Ovary (tissue), 9 donors: ENCODE results near the gene LDLRAD4. TPM values are rescaled to one million over a fixed set of nuclear protein-coding genes. Genes with fewer than 3 reads are reported as not detected.

Source experiments
- DNase-seq, 5 donors: peaks; one replicate each; pipeline ENCODE4 v3.0.0-alpha.2; 2019 to 2020
- H3K27ac ChIP-seq, 2 donors: fragments of 200-600 bp; one replicate each; pipeline versions ENCODE4 v1.5.1 to v1.8.0; 2019 to 2022
- H3K27me3 ChIP-seq: fragments of 200-600 bp; one replicate; pipeline ENCODE4 v1.8.0; 2022
- H3K36me3 ChIP-seq: fragments of 200-600 bp; sonication (generic); one replicate; pipeline ENCODE4 v1.5.1; 2019
- H3K4me1 ChIP-seq: one replicate; pipeline ENCODE4 v1.8.1; 2013; ENCODE audit warnings: mild to moderate bottlenecking, moderate library complexity; ENCODE audit not compliant: insufficient read depth
- H3K4me3 ChIP-seq: fragments of 200-600 bp; sonication (generic); one replicate; pipeline ENCODE4 v1.5.1; 2017
- H3K9me3 ChIP-seq, 2 donors: fragments of 200-600 bp in 1 of 2; sonication (generic) in 1 of 2; one replicate each; pipeline versions ENCODE4 v1.5.1 to v1.8.1; 2013 to 2019; ENCODE audit warnings: mild to moderate bottlenecking in 1 of 2, moderate library complexity in 1 of 2
- EP300 ChIP-seq: sonication (generic); formaldehyde crosslinking; IDR thresholded peaks from one replicate; pipeline ENCODE4 v1.6.1; 2017; ENCODE audit warnings: antibody characterized with exemption
- POLR2A ChIP-seq: fragments of 450-650 bp; IDR thresholded peaks from one replicate; pipeline ENCODE4 v1.6.1; 2017; ENCODE audit warnings: antibody characterized with exemption, mild to moderate bottlenecking, moderate library complexity
- WGBS, 3 donors: extraction: QIAGEN DNeasy Blood & Tissue Kit in 1 of 3; methylation state at CpG; one replicate each; pipeline versions ENCODE4 v1.1.5 to v1.1.7; 2013 to 2017; 5-methylcytosine and 5-hydroxymethylcytosine counted together
- intact Hi-C, 4 donors: fragments of 100-400 bp; cut with DNase I; formaldehyde crosslinking; loops; one replicate each; pipeline versions ENCODE4 v1.11.0 to v1.15.1; 2022 to 2023
- polyA plus RNA-seq, 2 donors: library from polyadenylated mRNA; stranded (reverse); fragments of 200-250 nt in 1 of 2; fragments of 350-450 nt in 1 of 2; fragmentation: Illumina TruSeq in 1 of 2; extraction: RNeasy Lipid Tissue Mini Kit (QIAGEN cat#74804) in 1 of 2; gene quantifications; one replicate each; pipeline ENCODE4 v1.2.3, GENCODE V29; 2013 to 2014
- total RNA-seq, 7 donors: library from RNA; depleted of rRNA in 2 of 7; stranded (reverse); fragments of >200 nt in 2 of 7; fragmentation: NEBNext Ultra II Directional in 3 of 7; extraction: Animal tissue kit (Norgen Biotek cat#: 25700) in 3 of 7; gene quantifications; one replicate each; pipeline versions ENCODE4 v1.1.0 to v1.2.4, GENCODE V29; 2016 to 2023
- TF ChIP-seq, protein P1 (sequence below), 3 donors: fragments of 450-650 bp in 2 of 3; fragments of 200-600 bp in 1 of 3; IDR thresholded peaks; one replicate each; pipeline versions ENCODE4 v1.5.1 to v1.8.0; 2016 to 2022; ENCODE audit warnings: antibody characterized with exemption in 3 of 3, mild to moderate bottlenecking in 1 of 3
- donor health status: DM: no; HTN: no; CAD: no; lungs with moderate emphysema.
- donor health status: DM: no; HTN: no; CAD: no.
- donor health status: Bipolar disorder and iron deficiency.
- donor health status: DM: yes; HTN: yes; CAD: no.
- donor health status: DM: no; HTN: no; CAD: no.
- donor health status: DM: yes; HTN: yes; CAD: no.

LDLRAD4 gene
- total and polyA plus RNA-seq, 9 donors, result 2.3 to 31.6 (median 8.3) TPM

DNA sequence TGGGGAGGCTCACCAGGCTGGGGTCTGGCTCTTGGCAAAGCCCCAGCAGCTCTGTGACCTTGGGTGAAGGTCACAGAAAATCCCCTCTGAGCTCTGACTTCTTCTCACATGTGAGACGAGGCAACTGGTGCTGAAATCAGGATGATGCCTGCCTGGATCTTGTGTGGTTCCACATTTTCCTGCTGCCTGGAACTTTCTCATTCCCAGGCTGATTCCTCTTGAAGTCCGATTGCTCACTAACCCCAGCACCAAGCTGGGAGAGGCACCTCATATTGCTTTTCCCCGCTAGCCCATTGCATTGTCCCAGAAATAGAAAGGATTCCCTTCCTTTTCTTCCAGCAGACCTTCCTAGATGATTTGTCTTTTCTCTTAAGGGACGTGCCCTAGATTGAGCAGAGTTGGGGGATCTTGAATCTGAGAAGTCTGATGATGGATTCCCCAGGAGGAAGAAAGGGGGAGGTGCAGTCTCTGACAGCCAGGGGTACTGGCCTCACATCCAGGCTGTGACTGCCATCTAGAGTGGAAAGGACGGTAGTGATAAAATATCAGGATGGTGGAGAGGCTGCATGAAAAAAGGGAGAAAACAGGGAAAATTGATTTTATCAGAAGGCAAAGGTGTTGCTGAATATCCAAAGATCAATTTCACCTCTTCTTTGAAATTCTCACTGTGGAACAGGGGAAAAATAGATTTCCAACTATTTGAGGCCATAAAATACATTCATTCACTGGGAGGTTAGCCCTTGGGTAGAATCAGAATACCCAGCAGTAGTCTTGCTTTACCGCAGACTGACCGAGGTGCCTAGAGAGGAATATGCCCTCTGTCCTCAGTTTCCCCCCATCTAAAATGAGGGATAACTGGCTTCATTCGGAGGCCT, 411.5 kb downstream of the LDLRAD4 start:
- Histone ChIP-seq H3K4me1 (no peaks in the 10 kb centered on the region), H3K4me3 (no peak overlapping the region), H3K9me3 (no peaks in the 10 kb centered on the region), H3K36me3 (no peaks in the 10 kb centered on the region), H3K27me3 (no peaks in the 10 kb centered on the region), H3K27ac (no peak overlapping the region)
- 35 to 40% (median 37%) methylated on average over 8 of the region's 8 CpGs for WGBS, 3 donors
- DNase-seq, result peak in 3 of 5 donors; percentile 29 to 40 (median 40)
- TF ChIP-seq EP300 (no peak), POLR2A (no peak)
- TF ChIP-seq, protein P1, sequence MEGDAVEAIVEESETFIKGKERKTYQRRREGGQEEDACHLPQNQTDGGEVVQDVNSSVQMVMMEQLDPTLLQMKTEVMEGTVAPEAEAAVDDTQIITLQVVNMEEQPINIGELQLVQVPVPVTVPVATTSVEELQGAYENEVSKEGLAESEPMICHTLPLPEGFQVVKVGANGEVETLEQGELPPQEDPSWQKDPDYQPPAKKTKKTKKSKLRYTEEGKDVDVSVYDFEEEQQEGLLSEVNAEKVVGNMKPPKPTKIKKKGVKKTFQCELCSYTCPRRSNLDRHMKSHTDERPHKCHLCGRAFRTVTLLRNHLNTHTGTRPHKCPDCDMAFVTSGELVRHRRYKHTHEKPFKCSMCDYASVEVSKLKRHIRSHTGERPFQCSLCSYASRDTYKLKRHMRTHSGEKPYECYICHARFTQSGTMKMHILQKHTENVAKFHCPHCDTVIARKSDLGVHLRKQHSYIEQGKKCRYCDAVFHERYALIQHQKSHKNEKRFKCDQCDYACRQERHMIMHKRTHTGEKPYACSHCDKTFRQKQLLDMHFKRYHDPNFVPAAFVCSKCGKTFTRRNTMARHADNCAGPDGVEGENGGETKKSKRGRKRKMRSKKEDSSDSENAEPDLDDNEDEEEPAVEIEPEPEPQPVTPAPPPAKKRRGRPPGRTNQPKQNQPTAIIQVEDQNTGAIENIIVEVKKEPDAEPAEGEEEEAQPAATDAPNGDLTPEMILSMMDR (IDR thresholded peaks at IDR 0.05), result peak; percentile 42 to 68 (median 50)
- intact Hi-C loops, result loop anchor here in 2 of 4 donors (5.0 to 10.0 kb wide), 2 partner anchors 413 to 415 kb away; partner anchors contain the start of gene LDLRAD4 (in 2 of the 2)

DNA sequence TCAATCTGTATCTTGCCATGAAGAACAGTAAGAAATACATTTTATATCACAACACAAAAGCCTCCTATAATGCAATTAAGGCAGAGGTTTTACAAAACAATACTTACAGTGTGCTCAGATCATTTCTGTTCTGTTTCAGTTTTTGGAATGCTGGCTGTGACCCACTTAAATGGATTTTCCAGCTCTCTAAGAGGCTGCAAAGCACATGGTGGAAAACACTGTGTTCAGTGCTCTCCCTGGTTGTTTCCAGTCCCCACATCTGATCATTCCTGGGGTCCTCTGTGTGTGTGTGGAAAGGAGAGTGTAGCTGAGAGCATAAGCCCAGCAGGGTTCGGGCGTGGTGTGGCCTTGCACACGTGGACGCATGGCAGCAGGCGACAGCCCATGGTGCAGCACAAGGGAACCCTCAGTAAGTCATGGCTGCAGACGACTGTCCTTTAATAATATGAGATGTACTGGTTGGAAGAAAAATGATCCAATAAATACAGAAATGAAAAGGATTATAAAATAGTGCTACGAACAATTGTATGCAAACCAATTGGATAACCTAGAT, 412.2 kb downstream of the LDLRAD4 start:
- H3K9me3 ChIP-seq, result no peaks in the 10 kb centered on the region
- H3K4me1 ChIP-seq, result no peaks in the 10 kb centered on the region
- H3K27ac ChIP-seq, result no peak overlapping the region
- H3K4me3 ChIP-seq, result no peak overlapping the region
- H3K27me3 ChIP-seq, result no peaks in the 10 kb centered on the region
- H3K36me3 ChIP-seq, result no peaks in the 10 kb centered on the region
- no peak for TF ChIP-seq POLR2A
- TF ChIP-seq, protein P1 (IDR thresholded peaks at IDR 0.05), result no peak
- TF ChIP-seq EP300, result no peak
- intact Hi-C loops, result loop anchor here in 1 of 4 donors (10.0 kb wide), 1 partner anchor 416 kb away; the partner anchor contains the start of gene LDLRAD4
- DNase-seq, result no peak
- WGBS, 3 donors, result 80 to 88% (median 85%) methylated on average over 7 of the region's 7 CpGs

DNA sequence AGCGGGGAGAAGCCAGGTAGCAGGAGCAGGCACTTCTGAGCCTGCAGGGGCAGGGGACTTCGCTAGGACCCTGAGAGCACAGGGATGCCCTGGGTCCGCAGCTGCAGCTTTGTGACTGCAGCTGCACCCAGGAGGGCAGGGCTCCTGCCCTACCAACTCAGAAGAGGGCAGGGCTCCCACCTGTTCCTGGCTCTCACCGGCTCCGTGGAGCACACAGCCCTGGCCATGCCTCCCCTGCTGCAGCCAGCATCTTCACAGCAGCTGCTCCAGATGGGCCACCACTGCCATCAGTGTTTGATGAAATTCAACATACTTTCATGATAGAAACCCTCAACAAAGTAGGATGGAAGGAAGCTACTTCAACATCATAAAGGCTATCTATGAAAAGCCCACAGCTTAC, 415.1 kb downstream of the LDLRAD4 start:
- Histone ChIP-seq H3K27me3 (no peaks in the 10 kb centered on the region), H3K27ac (no peak overlapping the region), H3K9me3 (no peaks in the 10 kb centered on the region), H3K4me1 (no peaks in the 10 kb centered on the region), H3K36me3 (no peaks in the 10 kb centered on the region), H3K4me3 (no peak overlapping the region)
- TF ChIP-seq EP300 (no peak), POLR2A (no peak)
- TF ChIP-seq, protein P1 (IDR thresholded peaks at IDR 0.05), result no peak
- intact Hi-C loops, result loop anchor here in 1 of 4 donors (10.0 kb wide), 1 partner anchor 419 kb away; the partner anchor contains the start of gene LDLRAD4
- WGBS, 3 donors, result 94 to 97% (median 96%) methylated on average over 5 of the region's 5 CpGs
- no peak for DNase-seq

DNA sequence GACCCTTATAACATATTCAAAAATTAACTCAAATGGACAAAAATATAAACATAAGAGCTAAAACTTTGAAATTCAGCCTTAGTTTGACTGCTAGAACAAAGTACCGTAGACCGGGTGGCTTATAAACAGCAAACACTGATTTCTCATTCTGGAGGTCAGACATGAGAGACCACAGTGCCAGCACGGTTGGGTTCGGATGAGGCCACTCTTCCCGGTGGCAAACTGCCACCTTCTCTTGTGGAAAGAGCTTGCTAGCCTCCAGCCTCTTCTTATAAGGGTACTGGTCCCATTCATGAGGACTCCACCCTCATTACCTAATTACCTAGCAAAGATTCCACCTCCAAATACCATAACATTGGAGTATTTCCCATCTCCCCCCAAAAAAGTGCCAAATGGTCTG, 416.5 kb downstream of the LDLRAD4 start:
- Histone ChIP-seq H3K9me3 (no peaks in the 10 kb centered on the region), H3K27me3 (no peaks in the 10 kb centered on the region), H3K27ac (no peak overlapping the region), H3K36me3 (no peaks in the 10 kb centered on the region), H3K4me3 (no peak overlapping the region), H3K4me1 (no peaks in the 10 kb centered on the region)
- 81 to 91% (median 84%) methylated on average over 5 of the region's 5 CpGs for WGBS, 3 donors
- DNase-seq, result no peak
- TF ChIP-seq POLR2A (no peak), EP300 (no peak)
- TF ChIP-seq, protein P1 (IDR thresholded peaks at IDR 0.05), result no peak
- intact Hi-C loops, result loop anchor here in 1 of 4 donors (10.0 kb wide), 1 partner anchor 420 kb away; the partner anchor contains the start of gene LDLRAD4
